Spleen (tissue), 11 donors: ENCODE data around the gene SETDB2. TPM values are rescaled to one million over a fixed set of nuclear protein-coding genes. Genes with fewer than 3 reads are reported as not detected.
A peak's percentile ranks its signal among the peaks of the same experiment; 100 is the strongest.

ENCODE experiments used
- DNase-seq: peaks from one replicate; pipeline ENCODE4 v3.0.0-alpha.2; 2020
- H3K27ac ChIP-seq, 8 donors: fragments of 200-600 bp; sonication (generic) in 7 of 8; 1 replicate in 4 of 8; 2 replicates in 4 of 8; pipeline versions ENCODE4 v1.5.0 to v1.8.0; 2016 to 2021; ENCODE audit warnings: inconsistent platforms in 4 of 8, mild to moderate bottlenecking in 4 of 8, moderate library complexity in 1 of 8
- H3K27me3 ChIP-seq, 7 donors: fragments of 200-600 bp; sonication (generic) in 6 of 7; replicated peaks in 1 of 7; 1 replicate in 4 of 7; 2 replicates in 3 of 7; pipeline versions ENCODE4 v1.5.0 to v1.8.0; 2016 to 2021; ENCODE audit warnings: inconsistent platforms in 3 of 7, mild to moderate bottlenecking in 1 of 7
- H3K36me3 ChIP-seq, 6 donors: fragments of 200-600 bp; sonication (generic) in 5 of 6; 1 replicate in 4 of 6; 2 replicates in 2 of 6; pipeline versions ENCODE4 v1.5.0 to v1.8.0; 2016 to 2021; ENCODE audit warnings: inconsistent platforms in 2 of 6
- H3K4me1 ChIP-seq, 6 donors: fragments of 200-600 bp; sonication (generic) in 5 of 6; 1 replicate in 3 of 6; 2 replicates in 3 of 6; pipeline versions ENCODE4 v1.5.0 to v1.8.0; 2016 to 2021; ENCODE audit warnings: inconsistent platforms in 3 of 6
- H3K4me3 ChIP-seq, 8 donors: fragments of 200-600 bp; sonication (generic) in 7 of 8; 1 replicate in 4 of 8; 2 replicates in 4 of 8; pipeline versions ENCODE4 v1.5.0 to v1.8.0; 2016 to 2021; ENCODE audit warnings: inconsistent platforms in 4 of 8, mild to moderate bottlenecking in 4 of 8, moderate library complexity in 2 of 8
- H3K9me3 ChIP-seq, 8 donors: fragments of 200-600 bp; sonication (generic) in 7 of 8; 1 replicate in 4 of 8; 2 replicates in 4 of 8; pipeline versions ENCODE4 v1.5.0 to v1.8.0; 2016 to 2021; ENCODE audit warnings: inconsistent platforms in 4 of 8
- POLR2A ChIP-seq, 3 donors: fragments of 450-650 bp; IDR thresholded peaks; one replicate each; pipeline ENCODE4 v1.5.1; 2017; ENCODE audit warnings: antibody characterized with exemption in 3 of 3, mild to moderate bottlenecking in 1 of 3
- POLR2AphosphoS5 ChIP-seq, 3 donors: sonication (generic); formaldehyde crosslinking; IDR thresholded peaks; one replicate each; pipeline ENCODE4 v1.5.1; 2017; ENCODE audit warnings: antibody characterized with exemption in 3 of 3
- WGBS, 5 donors: extraction: QIAGEN DNeasy Blood & Tissue Kit in 3 of 5; methylation state at CpG; one replicate each; pipeline versions ENCODE4 v1.1.5 to v1.1.7; 2013 to 2018; 5-methylcytosine and 5-hydroxymethylcytosine counted together
- intact Hi-C: fragments of 100-400 bp; cut with DNase I; formaldehyde crosslinking; loops from one replicate; pipeline ENCODE4 v1.15.0; 2023; ENCODE audit warnings: low total_unique reads
- polyA plus RNA-seq, 3 donors: library from polyadenylated mRNA; stranded (reverse); fragments of 200-250 nt; gene quantifications; one replicate each; pipeline ENCODE4 v1.2.1, GENCODE V29; 2013
- total RNA-seq, 7 donors: library from RNA; depleted of rRNA in 3 of 7; stranded (reverse); fragments of >200 nt in 3 of 7; fragmentation: NEBNext Ultra II Directional in 4 of 7; extraction: Animal tissue kit (Norgen Biotek cat#: 25700) in 4 of 7; gene quantifications; one replicate each; pipeline versions ENCODE4 v1.1.0 to v1.2.1, GENCODE V29; 2016 to 2021
- TF ChIP-seq, protein P1 (sequence below), 11 experiments: fragments of 200-600 bp in 7 of 11; fragments of 450-650 bp in 4 of 11; sonication (generic) in 4 of 11; IDR thresholded peaks in 8 of 11; conservative IDR thresholded peaks in 3 of 11; 1 replicate in 7 of 11; 2 replicates in 4 of 11; pipeline versions ENCODE4 v1.4.0 to v1.8.0; 2016 to 2021; ENCODE audit warnings: antibody characterized with exemption in 11 of 11, inconsistent platforms in 4 of 11, mild to moderate bottlenecking in 1 of 11
- donor health status: healthy with polysubstance abuse.
- donor health status: DM: no; HTN: no; CAD: no; lungs with moderate emphysema.
- donor health status: DM: no; HTN: no; CAD: no.
- donor health status: Bipolar disorder and iron deficiency.
- donor health status: healthy.
- donor health status: DM: no; HTN: no; CAD: no.
- donor health status: DM: yes; HTN: yes; CAD: no.

Gene SETDB2
- total and polyA plus RNA-seq, 10 donors: 5.4 to 26.7 (median 20.0) TPM

DNA sequence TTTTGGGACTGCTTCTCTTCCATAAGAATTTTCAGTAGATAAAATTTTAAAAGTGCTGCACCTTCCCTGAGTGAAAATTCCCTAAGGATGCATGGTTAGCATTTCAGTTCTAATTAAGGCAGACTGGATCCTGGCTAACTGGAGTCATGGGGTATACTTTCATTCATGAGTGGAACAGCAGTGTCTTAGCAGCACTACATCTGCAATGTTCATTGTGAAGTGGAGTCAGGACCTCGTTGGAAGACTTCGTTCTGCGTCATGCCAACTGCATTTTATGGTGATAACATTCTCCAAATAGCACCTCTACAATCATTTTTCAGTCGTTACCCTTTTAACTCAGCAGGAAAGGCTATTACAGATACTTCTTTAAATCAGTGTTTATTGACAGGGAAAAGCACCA is 77.2 kb downstream of the SETDB2 start:
- H3K27me3 ChIP-seq: no peaks in the 10 kb centered on the region
- DNase-seq: no peak
- H3K9me3 ChIP-seq: no peaks in the 10 kb centered on the region
- no peak for TF ChIP-seq POLR2AphosphoS5 (IDR thresholded peaks at IDR 0.05)
- TF ChIP-seq, protein P1, sequence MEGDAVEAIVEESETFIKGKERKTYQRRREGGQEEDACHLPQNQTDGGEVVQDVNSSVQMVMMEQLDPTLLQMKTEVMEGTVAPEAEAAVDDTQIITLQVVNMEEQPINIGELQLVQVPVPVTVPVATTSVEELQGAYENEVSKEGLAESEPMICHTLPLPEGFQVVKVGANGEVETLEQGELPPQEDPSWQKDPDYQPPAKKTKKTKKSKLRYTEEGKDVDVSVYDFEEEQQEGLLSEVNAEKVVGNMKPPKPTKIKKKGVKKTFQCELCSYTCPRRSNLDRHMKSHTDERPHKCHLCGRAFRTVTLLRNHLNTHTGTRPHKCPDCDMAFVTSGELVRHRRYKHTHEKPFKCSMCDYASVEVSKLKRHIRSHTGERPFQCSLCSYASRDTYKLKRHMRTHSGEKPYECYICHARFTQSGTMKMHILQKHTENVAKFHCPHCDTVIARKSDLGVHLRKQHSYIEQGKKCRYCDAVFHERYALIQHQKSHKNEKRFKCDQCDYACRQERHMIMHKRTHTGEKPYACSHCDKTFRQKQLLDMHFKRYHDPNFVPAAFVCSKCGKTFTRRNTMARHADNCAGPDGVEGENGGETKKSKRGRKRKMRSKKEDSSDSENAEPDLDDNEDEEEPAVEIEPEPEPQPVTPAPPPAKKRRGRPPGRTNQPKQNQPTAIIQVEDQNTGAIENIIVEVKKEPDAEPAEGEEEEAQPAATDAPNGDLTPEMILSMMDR (IDR thresholded peaks at IDR 0.05 in 8 of 11, conservative IDR thresholded peaks at IDR 0.05 in 3 of 11): no peak
- no peak for TF ChIP-seq POLR2A (IDR thresholded peaks at IDR 0.05)
- WGBS, 5 donors: 81 to 93% (median 87%) methylated on average over 4 of the region's 4 CpGs
- H3K36me3 ChIP-seq: peaks cover 0 to 100% (median 48%) of the 10 kb centered on the region in 6 donors
- intact Hi-C loops: no loop called here
- H3K4me3 ChIP-seq: no peak overlapping the region
- H3K4me1 ChIP-seq: peaks cover 0 to 14% (median 0%) of the 10 kb centered on the region in 6 donors
- no peak overlapping the region for H3K27ac ChIP-seq

DNA sequence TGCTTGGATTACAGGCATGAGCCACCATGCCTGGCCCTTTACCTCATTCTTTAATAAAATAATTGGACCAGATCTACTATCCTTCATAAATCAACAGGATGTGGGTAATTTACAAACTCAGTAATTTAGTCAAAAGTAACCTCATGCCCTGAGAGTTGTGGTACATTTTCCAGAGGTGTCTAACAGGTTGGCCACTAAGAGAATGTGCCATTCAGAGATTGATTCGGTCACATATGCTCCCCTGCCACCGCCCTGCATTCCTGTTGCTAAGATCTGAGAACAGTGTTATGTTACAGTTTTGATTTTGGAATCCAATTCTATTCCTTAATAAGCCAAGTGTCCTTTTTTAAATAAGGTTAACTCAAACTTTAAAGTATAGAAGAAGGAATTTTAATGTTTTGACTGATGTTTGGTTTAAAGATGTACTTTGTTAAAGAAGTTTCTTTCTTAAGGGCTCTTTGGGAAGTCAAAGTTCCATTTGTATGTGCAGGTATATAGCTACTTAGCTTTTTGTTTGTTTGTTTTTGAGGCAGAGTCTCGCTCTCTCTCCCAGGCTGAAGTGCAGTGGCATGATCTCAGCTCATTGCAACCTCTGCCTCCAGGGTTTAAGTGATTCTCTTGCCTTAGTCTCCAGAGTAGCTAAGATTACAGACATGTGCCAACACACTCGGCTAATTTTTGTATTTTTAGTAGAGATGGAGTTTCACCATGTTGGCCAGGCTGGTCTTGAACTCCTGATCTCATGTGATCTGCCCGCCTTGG is 80.8 kb downstream of the SETDB2 start:
- Histone ChIP-seq H3K9me3 (no peaks in the 10 kb centered on the region), H3K27ac (no peak overlapping the region), H3K27me3 (no peaks in the 10 kb centered on the region), H3K4me1 (peaks cover 0 to 12% (median 0%) of the 10 kb centered on the region in 6 donors), H3K4me3 (no peak overlapping the region), H3K36me3 (peaks cover 0 to 99% (median 46%) of the 10 kb centered on the region in 6 donors)
- no peak for TF ChIP-seq POLR2A (IDR thresholded peaks at IDR 0.05)
- no peak for DNase-seq
- 93 to 98% (median 97%) methylated on average over 5 of the region's 5 CpGs for WGBS, 5 donors
- intact Hi-C loops: no loop called here

DNA sequence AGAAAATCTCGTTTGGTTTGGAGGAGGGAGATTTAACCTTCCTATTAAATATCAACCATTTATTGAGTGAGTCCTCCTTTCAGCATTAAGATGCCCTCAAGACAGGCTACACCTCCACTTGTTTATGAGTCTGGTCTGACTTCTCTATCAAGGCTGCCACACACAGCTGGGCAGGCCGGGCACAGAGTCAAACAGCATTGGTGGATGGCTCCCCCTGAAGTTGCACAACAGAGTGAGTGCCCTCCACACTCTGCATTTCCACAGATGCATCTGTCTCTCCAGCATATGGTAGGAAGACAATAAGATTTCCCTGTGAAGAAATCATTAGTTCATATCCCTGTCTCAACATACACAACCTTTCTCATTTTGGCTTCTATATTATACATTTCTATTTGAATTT is 83.0 kb downstream of the SETDB2 start:
- Histone ChIP-seq H3K4me3 (no peak overlapping the region), H3K4me1 (peaks cover 0 to 13% (median under 1%) of the 10 kb centered on the region in 6 donors), H3K9me3 (no peaks in the 10 kb centered on the region), H3K27me3 (no peaks in the 10 kb centered on the region), H3K27ac (peak overlapping the region in 3 of 8 donors; percentile 25 to 47 (median 39)), H3K36me3 (peaks cover 0 to 79% (median 28%) of the 10 kb centered on the region in 6 donors)
- no peak for TF ChIP-seq POLR2A (IDR thresholded peaks at IDR 0.05)
- no peak for TF ChIP-seq POLR2AphosphoS5 (IDR thresholded peaks at IDR 0.05)
- TF ChIP-seq, protein P1 (IDR thresholded peaks at IDR 0.05 in 8 of 11, conservative IDR thresholded peaks at IDR 0.05 in 3 of 11): no peak
- DNase-seq: no peak
- 50 to 80% (median 67%) methylated on average over 2 of the region's 2 CpGs for WGBS, 5 donors
- intact Hi-C loops: no loop called here

DNA sequence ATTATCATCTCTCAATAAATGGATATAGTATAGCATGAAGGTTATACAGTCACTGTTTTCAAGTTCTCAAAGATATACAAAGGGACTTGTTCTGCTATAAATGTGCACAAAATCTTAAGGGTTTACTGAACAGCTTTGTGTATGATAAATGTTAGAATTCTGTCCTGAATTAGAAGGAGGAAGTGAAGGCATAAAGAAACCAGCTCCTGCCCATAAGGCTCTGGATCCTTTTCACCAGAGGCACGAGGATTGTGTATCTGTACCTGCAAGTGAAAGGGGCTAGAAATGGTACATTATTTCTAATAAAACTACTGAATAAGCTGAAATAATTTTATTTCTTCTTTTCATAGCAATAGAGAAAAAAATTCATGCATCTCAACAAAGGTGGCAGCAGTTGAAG is 84.1 kb downstream of the SETDB2 start:
- intact Hi-C loops: no loop called here
- TF ChIP-seq POLR2A (IDR thresholded peaks at IDR 0.05): no peak
- TF ChIP-seq POLR2AphosphoS5 (IDR thresholded peaks at IDR 0.05): no peak
- TF ChIP-seq, protein P1 (IDR thresholded peaks at IDR 0.05 in 8 of 11, conservative IDR thresholded peaks at IDR 0.05 in 3 of 11): no peak
- H3K9me3 ChIP-seq: no peaks in the 10 kb centered on the region
- H3K27ac ChIP-seq: peak overlapping the region in 4 of 8 donors; percentile 36 to 47 (median 40)
- no peaks in the 10 kb centered on the region for H3K27me3 ChIP-seq
- peaks cover 0 to 24% (median 5%) of the 10 kb centered on the region in 6 donors for H3K4me1 ChIP-seq
- peaks cover 0 to 69% (median 24%) of the 10 kb centered on the region in 6 donors for H3K36me3 ChIP-seq
- H3K4me3 ChIP-seq: no peak overlapping the region
- 34 to 50% (median 46%) methylated on average over 1 of the region's 1 CpG for WGBS, 5 donors
- no peak for DNase-seq
